Left lung (tissue), 10 donors: ENCODE results near the gene TMPRSS15. TPM values are rescaled to one million over a fixed set of nuclear protein-coding genes. Genes with fewer than 3 reads are reported as not detected.

Source experiments
- ATAC-seq: fragments of 200-7000 bp; cut with Tn5 transposase; one replicate; pipeline ENCODE4 v1.9.1; 2020; ENCODE audit warnings: moderate library complexity
- DNase-seq, 4 donors: peaks; one replicate each; pipeline ENCODE4 v3.0.0-alpha.2; 2013 to 2020
- H3K27ac ChIP-seq, 2 donors: fragments of 200-600 bp; sonication (generic) in 1 of 2; one replicate each; pipeline versions ENCODE4 v1.5.0 to v1.8.0; 2020 to 2021
- H3K27me3 ChIP-seq, 2 donors: fragments of 200-600 bp; sonication (generic) in 1 of 2; one replicate each; pipeline versions ENCODE4 v1.5.0 to v1.8.0; 2020 to 2021
- H3K36me3 ChIP-seq, 2 donors: fragments of 200-600 bp; sonication (generic) in 1 of 2; one replicate each; pipeline versions ENCODE4 v1.5.0 to v1.8.0; 2020 to 2021
- H3K4me1 ChIP-seq, 2 donors: fragments of 200-600 bp; one replicate each; pipeline ENCODE4 v1.8.0; 2021
- H3K4me3 ChIP-seq, 2 donors: fragments of 200-600 bp; sonication (generic) in 1 of 2; one replicate each; pipeline versions ENCODE4 v1.5.0 to v1.8.0; 2020 to 2021; ENCODE audit warnings: mild to moderate bottlenecking in 1 of 2
- H3K9me3 ChIP-seq, 2 donors: fragments of 200-600 bp; sonication (generic) in 1 of 2; one replicate each; pipeline versions ENCODE4 v1.5.0 to v1.8.0; 2020 to 2021
- intact Hi-C, 2 donors: fragments of 100-400 bp; cut with DNase I; formaldehyde crosslinking; loops; one replicate each; pipeline versions ENCODE4 v1.11.2 to v1.14.2; 2022
- polyA plus RNA-seq, 6 donors: library from polyadenylated mRNA; unstranded; fragments of 120-200 nt; gene quantifications; one replicate each; pipeline ENCODE4 v1.2.1, GENCODE V29; 2013; ENCODE audit not compliant: insufficient read length in 6 of 6
- total RNA-seq, 2 donors: library from RNA; stranded (reverse); fragmentation: NEBNext Ultra II Directional; extraction: Animal tissue kit (Norgen Biotek cat#: 25700); gene quantifications; one replicate each; pipeline ENCODE4 v1.2.1, GENCODE V29; 2021
- TF ChIP-seq, protein P1 (sequence below), 2 donors: fragments of 200-600 bp; sonication (generic) in 1 of 2; IDR thresholded peaks; one replicate each; pipeline versions ENCODE4 v1.5.0 to v1.8.0; 2021; ENCODE audit warnings: antibody characterized with exemption in 2 of 2
- donor health status: DM: no; HTN: yes; CAD: no.
- donor health status: DM: no; HTN: no; CAD: no.

The TMPRSS15 gene
- total and polyA plus RNA-seq, 8 donors = 0.04 TPM; not detected in 7

DNA sequence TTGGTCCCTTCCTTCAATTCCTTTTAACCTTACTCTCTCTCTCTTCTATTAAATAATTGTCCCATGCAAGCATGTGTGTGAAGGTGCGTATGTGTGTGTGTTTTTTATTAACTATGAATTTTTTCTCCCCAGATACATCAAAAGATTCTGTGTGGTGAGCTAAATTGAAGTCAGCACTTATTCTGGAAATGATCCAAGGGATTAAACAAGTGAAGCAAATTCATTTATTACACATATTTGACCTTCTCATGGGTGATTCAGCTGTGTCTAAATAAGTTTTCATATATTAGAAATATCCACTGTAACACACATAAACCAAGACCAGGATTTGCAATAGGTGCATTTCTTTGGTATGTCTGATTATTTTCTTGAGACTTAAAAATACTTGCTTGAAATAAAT lies 134.7 kb downstream of the TMPRSS15 start:
- H3K4me1 ChIP-seq = no peaks in the 10 kb centered on the region
- no peak overlapping the region for H3K4me3 ChIP-seq
- DNase-seq (no peak), ATAC-seq (no peak)
- intact Hi-C loops = no loop called here
- H3K27ac ChIP-seq = no peak overlapping the region
- no peaks in the 10 kb centered on the region for H3K27me3 ChIP-seq
- TF ChIP-seq, protein P1, sequence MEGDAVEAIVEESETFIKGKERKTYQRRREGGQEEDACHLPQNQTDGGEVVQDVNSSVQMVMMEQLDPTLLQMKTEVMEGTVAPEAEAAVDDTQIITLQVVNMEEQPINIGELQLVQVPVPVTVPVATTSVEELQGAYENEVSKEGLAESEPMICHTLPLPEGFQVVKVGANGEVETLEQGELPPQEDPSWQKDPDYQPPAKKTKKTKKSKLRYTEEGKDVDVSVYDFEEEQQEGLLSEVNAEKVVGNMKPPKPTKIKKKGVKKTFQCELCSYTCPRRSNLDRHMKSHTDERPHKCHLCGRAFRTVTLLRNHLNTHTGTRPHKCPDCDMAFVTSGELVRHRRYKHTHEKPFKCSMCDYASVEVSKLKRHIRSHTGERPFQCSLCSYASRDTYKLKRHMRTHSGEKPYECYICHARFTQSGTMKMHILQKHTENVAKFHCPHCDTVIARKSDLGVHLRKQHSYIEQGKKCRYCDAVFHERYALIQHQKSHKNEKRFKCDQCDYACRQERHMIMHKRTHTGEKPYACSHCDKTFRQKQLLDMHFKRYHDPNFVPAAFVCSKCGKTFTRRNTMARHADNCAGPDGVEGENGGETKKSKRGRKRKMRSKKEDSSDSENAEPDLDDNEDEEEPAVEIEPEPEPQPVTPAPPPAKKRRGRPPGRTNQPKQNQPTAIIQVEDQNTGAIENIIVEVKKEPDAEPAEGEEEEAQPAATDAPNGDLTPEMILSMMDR (IDR thresholded peaks at IDR 0.05) = no peak
- no peaks in the 10 kb centered on the region for H3K36me3 ChIP-seq
- no peaks in the 10 kb centered on the region for H3K9me3 ChIP-seq

DNA sequence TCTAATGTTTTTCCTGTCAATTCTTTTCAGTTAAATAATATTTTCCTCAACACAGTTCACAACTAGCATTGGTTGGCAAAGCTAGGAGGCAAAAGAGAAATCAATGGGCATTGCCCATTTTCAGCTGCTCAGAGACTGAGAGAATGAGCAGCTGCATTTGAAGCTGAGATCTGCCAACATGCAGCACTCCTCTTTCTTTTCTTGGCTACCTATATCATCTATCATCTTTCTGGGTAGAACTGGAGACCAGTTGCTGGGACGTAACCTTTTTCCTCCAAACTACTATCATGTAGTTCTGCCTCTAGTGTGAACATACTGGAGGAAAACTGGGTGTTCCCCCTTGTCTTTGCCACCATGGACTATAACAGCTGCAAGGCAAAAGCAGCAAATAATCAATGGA lies 136.1 kb downstream of the TMPRSS15 start:
- H3K27ac ChIP-seq = no peak overlapping the region
- H3K36me3 ChIP-seq = no peaks in the 10 kb centered on the region
- no peak for ATAC-seq
- TF ChIP-seq, protein P1 (IDR thresholded peaks at IDR 0.05) = no peak
- intact Hi-C loops = no loop called here
- H3K9me3 ChIP-seq = no peaks in the 10 kb centered on the region
- no peak for DNase-seq
- H3K4me1 ChIP-seq = no peaks in the 10 kb centered on the region
- no peaks in the 10 kb centered on the region for H3K27me3 ChIP-seq
- H3K4me3 ChIP-seq = no peak overlapping the region

DNA sequence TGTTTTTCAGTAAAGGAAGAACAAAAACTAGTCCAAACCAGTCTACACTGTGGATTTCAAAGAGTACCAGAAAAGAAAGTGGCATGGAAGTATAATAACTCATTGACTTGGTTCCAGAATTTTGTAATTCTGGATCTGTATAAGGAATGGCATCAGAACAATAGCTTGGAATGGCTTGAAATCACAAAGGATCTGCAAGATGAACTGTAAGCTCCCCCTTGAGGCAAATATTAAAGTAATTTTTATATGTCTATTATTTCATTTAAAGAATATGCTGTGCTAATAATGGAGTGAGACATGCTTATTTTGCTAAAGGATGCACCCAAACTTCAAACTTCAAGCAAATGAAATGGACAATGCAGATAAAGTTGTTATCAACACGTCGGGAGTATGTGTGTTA lies 137.6 kb downstream of the TMPRSS15 start:
- peak in 1 of 4 donors; percentile 6 for DNase-seq
- Histone ChIP-seq H3K27ac (no peak overlapping the region), H3K36me3 (no peaks in the 10 kb centered on the region), H3K27me3 (no peaks in the 10 kb centered on the region), H3K4me1 (no peaks in the 10 kb centered on the region), H3K4me3 (no peak overlapping the region), H3K9me3 (no peaks in the 10 kb centered on the region)
- no peak for ATAC-seq
- TF ChIP-seq, protein P1 (IDR thresholded peaks at IDR 0.05) = no peak
- intact Hi-C loops = no loop called here

DNA sequence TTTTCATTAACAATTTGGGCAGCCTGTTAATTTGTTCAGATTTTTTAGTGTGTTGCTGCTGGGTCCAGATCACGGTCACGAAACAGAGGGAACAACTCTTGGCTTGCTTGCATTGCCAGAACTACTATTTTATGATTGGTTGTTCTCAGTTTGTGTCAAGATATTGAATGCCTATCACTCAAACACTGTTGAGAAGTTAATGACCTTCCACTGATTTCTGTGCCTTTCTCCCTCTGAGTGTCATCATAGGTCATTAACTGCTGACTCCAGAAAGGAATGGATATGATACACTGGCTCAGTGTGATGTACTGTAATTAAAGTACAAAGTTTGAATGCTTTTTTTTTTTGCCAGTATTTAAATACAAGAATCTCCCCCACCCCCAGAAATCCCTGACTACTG lies 149.8 kb downstream of the TMPRSS15 start:
- TF ChIP-seq, protein P1 (IDR thresholded peaks at IDR 0.05) = no peak
- Histone ChIP-seq H3K27me3 (no peaks in the 10 kb centered on the region), H3K36me3 (no peaks in the 10 kb centered on the region), H3K4me3 (no peak overlapping the region), H3K9me3 (no peaks in the 10 kb centered on the region), H3K4me1 (no peaks in the 10 kb centered on the region), H3K27ac (no peak overlapping the region)
- DNase-seq (no peak), ATAC-seq (no peak)
- intact Hi-C loops = no loop called here

DNA sequence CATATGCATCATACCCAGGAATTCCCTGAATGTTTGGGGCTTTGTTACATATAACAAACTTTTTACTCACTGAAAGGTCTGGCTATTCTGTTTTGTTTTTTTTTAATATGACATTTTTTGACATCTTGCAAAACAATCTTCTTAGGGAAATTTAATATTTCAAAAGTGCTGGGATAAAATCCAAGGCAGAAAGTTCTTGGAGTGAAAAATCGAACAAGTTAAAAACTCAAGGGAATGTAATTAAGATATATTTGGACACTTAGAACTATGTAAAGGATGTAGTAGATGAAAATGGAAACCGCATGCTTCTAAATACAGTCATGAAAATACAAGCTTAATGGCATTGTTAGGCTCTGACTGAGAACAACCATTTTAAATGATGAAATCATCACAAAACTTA lies 150.4 kb downstream of the TMPRSS15 start:
- TF ChIP-seq, protein P1 (IDR thresholded peaks at IDR 0.05) = no peak
- H3K9me3 ChIP-seq = no peaks in the 10 kb centered on the region
- ATAC-seq (no peak), DNase-seq (no peak)
- H3K27me3 ChIP-seq = no peaks in the 10 kb centered on the region
- H3K4me1 ChIP-seq = no peaks in the 10 kb centered on the region
- H3K27ac ChIP-seq = no peak overlapping the region
- intact Hi-C loops = no loop called here
- H3K4me3 ChIP-seq = no peak overlapping the region
- no peaks in the 10 kb centered on the region for H3K36me3 ChIP-seq
